ENCODE data around the gene OR4L1.
"Not testable (repeated sequence)": the region's sequence is repeated elsewhere in the genome, so short reads cannot be mapped to it uniquely, and the experiment has no call there.

The OR4L1 gene

GRCh38 chr14:20059745-20060144 lies at the start of gene OR4L1:
OR4L1 (plus strand) TSS chr14:20060045; CDS start chr14:20060045, 0 bp downstream.
- no peak for DNase-seq (ENCODE audit: low read depth in 1 of 2, low spot score in 1 of 2)
- in situ Hi-C loops (cut with HindIII; ENCODE audit: low pct_unique_long_range_greater_than_20kb, low sequenced_read_pairs): no loop called here
- TF ChIP-seq JUND (IDR thresholded peaks at IDR 0.05; ENCODE audit: low read depth): no peak

- TF ChIP-seq JUND (IDR thresholded peaks at IDR 0.05; ENCODE audit: low read depth): no peak
- no peak for DNase-seq (ENCODE audit: low read depth in 1 of 2, low spot score in 1 of 2)
- in situ Hi-C loops (cut with HindIII; ENCODE audit: low pct_unique_long_range_greater_than_20kb, low sequenced_read_pairs): no loop called here
Measured at GRCh38 chr14:20019257-20019865, 40.5 kb upstream of the OR4L1 start, which contains the start of gene OR4K14. OR4K14 (minus strand) TSS chr14:20019307; CDS start chr14:20015193, 4,114 bp downstream.

GRCh38 chr14:20031058-20031457 lies 28.8 kb upstream of the OR4L1 start:
- TF ChIP-seq JUND (IDR thresholded peaks at IDR 0.05; ENCODE audit: low read depth): no peak
- in situ Hi-C loops (cut with HindIII; ENCODE audit: low pct_unique_long_range_greater_than_20kb, low sequenced_read_pairs): no loop called here
- DNase-seq (ENCODE audit: low read depth in 1 of 2, low spot score in 1 of 2): no peak

GRCh38 chr14:20035449-20035848 lies 24.4 kb upstream of the OR4L1 start:
- TF ChIP-seq JUND (IDR thresholded peaks at IDR 0.05; ENCODE audit: low read depth): no peak
- in situ Hi-C loops (cut with HindIII; ENCODE audit: low pct_unique_long_range_greater_than_20kb, low sequenced_read_pairs): no loop called here
- DNase-seq (ENCODE audit: low read depth in 1 of 2, low spot score in 1 of 2): no peak

- TF ChIP-seq JUND (IDR thresholded peaks at IDR 0.05; ENCODE audit: low read depth): no peak
- in situ Hi-C loops (cut with HindIII; ENCODE audit: low pct_unique_long_range_greater_than_20kb, low sequenced_read_pairs): no loop called here
- DNase-seq (ENCODE audit: low read depth in 1 of 2, low spot score in 1 of 2): no peak
Measured at GRCh38 chr14:20035938-20036337, 23.9 kb upstream of the OR4L1 start, which contains the start of gene OR4K13. OR4K13 (minus strand) TSS chr14:20036038; CDS start chr14:20034758, 1,280 bp downstream.

- in situ Hi-C loops (cut with HindIII; ENCODE audit: low pct_unique_long_range_greater_than_20kb, low sequenced_read_pairs): no loop called here
- DNase-seq (ENCODE audit: low read depth in 1 of 2, low spot score in 1 of 2): no peak
- TF ChIP-seq JUND (IDR thresholded peaks at IDR 0.05; ENCODE audit: low read depth): no peak
Measured at GRCh38 chr14:20044243-20044642, 15.6 kb upstream of the OR4L1 start.

- in situ Hi-C loops (cut with HindIII; ENCODE audit: low pct_unique_long_range_greater_than_20kb, low sequenced_read_pairs): no loop called here
- TF ChIP-seq JUND (IDR thresholded peaks at IDR 0.05; ENCODE audit: low read depth): no peak
- no peak for DNase-seq (ENCODE audit: low read depth in 1 of 2, low spot score in 1 of 2)
Measured at GRCh38 chr14:20048202-20048601, 11.6 kb upstream of the OR4L1 start.

- TF ChIP-seq JUND (IDR thresholded peaks at IDR 0.05; ENCODE audit: low read depth): no peak
- no peak for DNase-seq (ENCODE audit: low read depth in 1 of 2, low spot score in 1 of 2)
- in situ Hi-C loops (cut with HindIII; ENCODE audit: low pct_unique_long_range_greater_than_20kb, low sequenced_read_pairs): no loop called here
Measured at GRCh38 chr14:20092050-20092449, 32.2 kb downstream of the OR4L1 start.

GRCh38 chr14:20093442-20093841 lies 33.6 kb downstream of the OR4L1 start:
- in situ Hi-C loops (cut with HindIII; ENCODE audit: low pct_unique_long_range_greater_than_20kb, low sequenced_read_pairs): no loop called here
- DNase-seq (ENCODE audit: low read depth in 1 of 2, low spot score in 1 of 2): no peak
- no peak for TF ChIP-seq JUND (IDR thresholded peaks at IDR 0.05; ENCODE audit: low read depth)

- in situ Hi-C loops (cut with HindIII; ENCODE audit: low pct_unique_long_range_greater_than_20kb, low sequenced_read_pairs); DNase-seq (ENCODE audit: low read depth in 1 of 2, low spot score in 1 of 2): not testable (repeated sequence)
Measured at GRCh38 chr14:20098926-20099770, 39.3 kb downstream of the OR4L1 start.

- in situ Hi-C loops (cut with HindIII; ENCODE audit: low pct_unique_long_range_greater_than_20kb, low sequenced_read_pairs): no loop called here
- no peak for DNase-seq (ENCODE audit: low read depth in 1 of 2, low spot score in 1 of 2)
- no peak for TF ChIP-seq JUND (IDR thresholded peaks at IDR 0.05; ENCODE audit: low read depth)
Measured at GRCh38 chr14:20110438-20110837, 50.6 kb downstream of the OR4L1 start, which contains the start of gene OR4K17. OR4K17 (plus strand) TSS chr14:20110739; CDS start chr14:20117500, 6,761 bp downstream.

Measured in T47D (cell line).